Activated CD4-positive, alpha-beta T cell treated with anti-CD3 and anti-CD28 coated beads, Interleukin-2, amount 10 ng/mL, durations not matched to agents 24 days and 14 days (primary cell): ENCODE data around the gene TRIM8. TPM values are rescaled to one million over a fixed set of nuclear protein-coding genes. Genes with fewer than 3 reads are reported as not detected.

ENCODE experiments used
- DNase-seq: peaks from one replicate; pipeline ENCODE4 v3.0.0; 2022
- H3K27ac Mint-ChIP-seq: one replicate; pipeline ENCODE4 v1.8.0; 2022; ENCODE audit warnings: mild to moderate bottlenecking, mixed read lengths
- H3K27me3 Mint-ChIP-seq: one replicate; pipeline ENCODE4 v1.8.0; 2022; ENCODE audit warnings: mixed read lengths
- H3K36me3 Mint-ChIP-seq: one replicate; pipeline ENCODE4 v1.8.0; 2022; ENCODE audit warnings: low read depth, mild to moderate bottlenecking, mixed read lengths
- H3K4me1 Mint-ChIP-seq: one replicate; pipeline ENCODE4 v1.8.0; 2021; ENCODE audit warnings: mixed read lengths
- H3K4me3 Mint-ChIP-seq: one replicate; pipeline ENCODE4 v1.8.0; 2022; ENCODE audit warnings: mild to moderate bottlenecking, moderate library complexity, mixed read lengths
- H3K9me3 Mint-ChIP-seq: one replicate; pipeline ENCODE4 v1.8.0; 2021; ENCODE audit warnings: mixed read lengths
- intact Hi-C: fragments of 100-400 bp; cut with micrococcal nuclease; formaldehyde crosslinking; loops from one replicate; pipeline ENCODE4 v1.15.1; 2023
- total RNA-seq: library from RNA; stranded (reverse); gene quantifications from 2 replicates; pipeline ENCODE4 v1.2.3, GENCODE V29; 2022

TRIM8 gene
- total RNA-seq, 1 donor from 2014 or later: 85.5 TPM

GRCh38 chr10:102669206-102670064, 25.2 kb downstream of the TRIM8 start:
- H3K4me3 Mint-ChIP-seq: no peak overlapping the region
- intact Hi-C loops: loop anchor here (5.0 kb wide), 1 partner anchor 167 kb away; the partner anchor contains the start of genes ACTR1A and SUFU

DNA sequence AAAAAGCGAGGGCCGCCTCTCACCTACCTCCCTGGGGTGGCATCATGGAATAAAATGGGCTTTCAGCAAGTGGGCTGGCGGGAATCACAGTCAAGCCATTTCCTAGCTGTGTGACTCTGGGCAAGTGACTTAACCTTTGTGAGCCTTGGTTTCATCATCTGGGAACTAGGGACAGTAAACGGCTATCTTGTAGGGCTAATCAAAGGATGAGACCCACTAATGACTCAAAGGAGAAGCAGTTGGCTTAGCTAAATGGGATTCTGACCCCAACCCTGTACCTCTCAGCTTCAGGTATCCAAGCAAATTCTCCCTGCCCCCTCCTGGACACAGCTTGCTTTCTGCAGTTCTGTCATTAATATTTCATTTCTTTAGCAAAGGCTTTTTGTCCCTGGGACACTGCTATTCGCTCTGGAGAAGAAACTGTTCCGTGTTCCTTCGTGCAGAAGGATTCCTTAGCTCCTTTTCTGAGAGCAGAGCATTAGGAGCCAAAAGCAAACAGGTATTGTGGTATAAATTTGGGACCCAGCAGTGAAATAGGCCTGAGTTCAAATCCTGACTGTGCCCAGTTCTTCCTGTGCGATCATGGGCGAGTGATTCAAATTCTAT, 25.9 kb downstream of the TRIM8 start:
- intact Hi-C loops: loop anchor here (5.0 kb wide), 1 partner anchor 168 kb away; the partner anchor contains the start of genes ACTR1A and SUFU
- no peaks in the 10 kb centered on the region for H3K27me3 Mint-ChIP-seq
- no peaks in the 10 kb centered on the region for H3K9me3 Mint-ChIP-seq

More at GRCh38 chr10:102669206-102670064, 25.2 kb downstream of the TRIM8 start:
- Mint-ChIP-seq H3K36me3 (no peaks in the 10 kb centered on the region), H3K9me3 (no peaks in the 10 kb centered on the region), H3K4me1 (peaks cover 23% of the 10 kb centered on the region), H3K27ac (no peak overlapping the region), H3K27me3 (no peaks in the 10 kb centered on the region)
- DNase-seq: peak; percentile 77

DNA sequence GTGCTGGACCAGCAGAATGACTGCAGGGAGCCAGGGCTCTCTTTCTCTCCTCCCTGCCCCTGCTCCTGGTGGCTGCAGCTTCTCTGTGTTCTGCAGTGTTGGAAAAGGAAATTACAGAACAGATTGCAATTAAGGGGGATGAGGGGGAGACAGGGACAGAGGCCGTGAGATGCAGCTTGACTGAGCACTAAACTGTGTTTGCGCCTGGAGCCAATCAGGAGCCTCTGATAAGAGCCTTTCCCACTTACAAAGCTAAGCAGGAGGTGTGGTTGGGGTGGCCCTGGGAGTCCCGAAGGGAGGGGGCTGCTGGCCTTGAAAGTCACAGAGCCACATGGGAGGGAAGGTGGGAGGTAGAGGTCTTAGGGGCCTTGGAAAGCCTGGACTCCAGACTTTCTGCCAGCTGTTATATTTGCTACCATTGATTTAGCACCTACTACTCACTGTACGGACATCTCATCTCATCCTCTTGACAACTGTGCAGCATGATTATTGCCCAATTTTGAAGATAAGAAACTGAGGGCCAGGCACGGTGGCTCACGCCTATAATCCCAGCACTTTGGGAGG, 26.7 kb downstream of the TRIM8 start:
- no peaks in the 10 kb centered on the region for H3K9me3 Mint-ChIP-seq
- no peak overlapping the region for H3K4me3 Mint-ChIP-seq
- H3K36me3 Mint-ChIP-seq: no peaks in the 10 kb centered on the region
- no peaks in the 10 kb centered on the region for H3K27me3 Mint-ChIP-seq
- H3K27ac Mint-ChIP-seq: no peak overlapping the region
- H3K4me1 Mint-ChIP-seq: peaks cover 36% of the 10 kb centered on the region
- DNase-seq: no peak
- intact Hi-C loops: loop anchor here (5.0 kb wide), 1 partner anchor 169 kb away; the partner anchor contains the start of genes ACTR1A and SUFU

More for the DNA sequence above, 25.9 kb downstream of the TRIM8 start:
- Mint-ChIP-seq H3K4me3 (no peak overlapping the region), H3K27ac (no peak overlapping the region), H3K4me1 (peaks cover 31% of the 10 kb centered on the region), H3K36me3 (no peaks in the 10 kb centered on the region)
- DNase-seq: no peak

- H3K27me3 Mint-ChIP-seq: no peaks in the 10 kb centered on the region
- no peaks in the 10 kb centered on the region for H3K9me3 Mint-ChIP-seq
- H3K4me1 Mint-ChIP-seq: peaks cover 27% of the 10 kb centered on the region
- H3K36me3 Mint-ChIP-seq: no peaks in the 10 kb centered on the region
- H3K4me3 Mint-ChIP-seq: peak overlapping the region; percentile 76
- H3K27ac Mint-ChIP-seq: no peak overlapping the region
- DNase-seq: peak; percentile 56
- intact Hi-C loops: loop anchor here (5.0 kb wide), 1 partner anchor 171 kb away; the partner anchor contains the start of genes ACTR1A and SUFU
Measured at GRCh38 chr10:102673236-102673818, 29.0 kb downstream of the TRIM8 start.

GRCh38 chr10:102673819-102674511, 29.7 kb downstream of the TRIM8 start:
- Mint-ChIP-seq H3K4me1 (peaks cover 26% of the 10 kb centered on the region), H3K4me3 (peak overlapping the region; percentile 76), H3K27ac (peak overlapping the region; percentile 75), H3K9me3 (no peaks in the 10 kb centered on the region), H3K36me3 (no peaks in the 10 kb centered on the region), H3K27me3 (no peaks in the 10 kb centered on the region)
- intact Hi-C loops: loop anchor here (1.0 to 5.0 kb wide), 3 partner anchors 13 to 172 kb away; partner anchors contain the start of genes ACTR1A and SUFU
- peak; percentile 94 for DNase-seq

GRCh38 chr10:102674566-102674965, 30.3 kb downstream of the TRIM8 start:
- Mint-ChIP-seq H3K27me3 (no peaks in the 10 kb centered on the region), H3K36me3 (no peaks in the 10 kb centered on the region), H3K4me3 (peak overlapping the region; percentile 76), H3K4me1 (peaks cover 26% of the 10 kb centered on the region), H3K9me3 (no peaks in the 10 kb centered on the region), H3K27ac (no peak overlapping the region)
- DNase-seq: peak; percentile 75
- intact Hi-C loops: loop anchor here (1.0 to 5.0 kb wide), 3 partner anchors 13 to 172 kb away; partner anchors contain the start of genes ACTR1A and SUFU

- H3K27me3 Mint-ChIP-seq: no peaks in the 10 kb centered on the region
- H3K4me1 Mint-ChIP-seq: peaks cover 24% of the 10 kb centered on the region
- H3K4me3 Mint-ChIP-seq: peak overlapping the region; percentile 76
- H3K27ac Mint-ChIP-seq: no peak overlapping the region
- H3K9me3 Mint-ChIP-seq: no peaks in the 10 kb centered on the region
- no peaks in the 10 kb centered on the region for H3K36me3 Mint-ChIP-seq
- intact Hi-C loops: loop anchor here (2.0 to 5.0 kb wide), 2 partner anchors 28 to 37 kb away; partner anchors contain the start of genes ARL3 and SFXN2
- peak; percentile 64 for DNase-seq
Measured at GRCh38 chr10:102675011-102675665, 30.9 kb downstream of the TRIM8 start.

- Mint-ChIP-seq H3K4me3 (no peak overlapping the region), H3K36me3 (no peaks in the 10 kb centered on the region), H3K9me3 (no peaks in the 10 kb centered on the region), H3K27ac (peak overlapping the region; percentile 74), H3K4me1 (peaks cover 24% of the 10 kb centered on the region), H3K27me3 (no peaks in the 10 kb centered on the region)
- DNase-seq: no peak
- intact Hi-C loops: loop anchor here (2.0 to 5.0 kb wide), 2 partner anchors 29 to 36 kb away; partner anchors contain the start of genes ARL3 and SFXN2
Measured at GRCh38 chr10:102675666-102676533, 31.6 kb downstream of the TRIM8 start.

DNA sequence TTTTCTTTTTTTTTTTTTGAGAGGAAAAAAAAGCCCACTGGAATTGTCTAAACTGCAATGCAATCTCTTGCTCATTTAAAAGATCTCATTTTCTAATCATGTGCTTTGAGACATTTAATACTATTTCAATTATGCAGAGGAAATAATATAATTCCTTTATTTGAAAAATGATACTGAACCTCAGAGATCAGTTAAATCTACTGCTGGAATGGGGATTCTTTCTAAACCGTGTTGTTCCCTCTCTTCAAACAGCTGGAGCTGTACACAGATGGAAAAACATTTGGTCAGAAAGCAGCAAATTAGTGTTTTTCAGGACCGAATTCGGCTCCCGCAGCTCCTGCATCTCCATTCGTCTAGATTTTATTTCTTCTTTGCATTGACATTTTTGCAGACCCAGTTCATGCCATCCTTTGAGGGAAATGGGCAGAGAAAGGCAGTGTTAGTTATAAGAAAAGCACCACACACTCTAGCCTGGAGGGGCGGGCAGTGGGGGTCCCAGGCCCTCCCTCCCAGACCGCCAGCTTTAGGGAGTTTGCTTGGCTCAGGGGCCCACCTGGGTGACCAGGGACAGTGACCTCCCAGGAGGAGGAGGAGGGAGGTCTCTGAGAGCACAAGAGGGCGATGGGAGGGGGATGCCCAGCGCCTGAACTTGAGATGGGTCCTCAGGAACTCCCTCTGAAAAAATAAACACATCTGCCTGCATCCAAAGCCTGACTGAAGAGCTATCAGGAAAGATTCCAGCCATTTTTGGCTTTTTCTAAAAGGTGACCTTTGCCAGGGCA, 32.4 kb downstream of the TRIM8 start:
- no peaks in the 10 kb centered on the region for H3K9me3 Mint-ChIP-seq
- intact Hi-C loops: loop anchor here (5.0 kb wide), 1 partner anchor 36 kb away; the partner anchor contains the start of genes ARL3 and SFXN2
- no peak overlapping the region for H3K4me3 Mint-ChIP-seq
- peaks cover 29% of the 10 kb centered on the region for H3K4me1 Mint-ChIP-seq
- no peaks in the 10 kb centered on the region for H3K27me3 Mint-ChIP-seq
- DNase-seq: no peak
- H3K27ac Mint-ChIP-seq: no peak overlapping the region
- H3K36me3 Mint-ChIP-seq: peaks cover 2% of the 10 kb centered on the region

DNA sequence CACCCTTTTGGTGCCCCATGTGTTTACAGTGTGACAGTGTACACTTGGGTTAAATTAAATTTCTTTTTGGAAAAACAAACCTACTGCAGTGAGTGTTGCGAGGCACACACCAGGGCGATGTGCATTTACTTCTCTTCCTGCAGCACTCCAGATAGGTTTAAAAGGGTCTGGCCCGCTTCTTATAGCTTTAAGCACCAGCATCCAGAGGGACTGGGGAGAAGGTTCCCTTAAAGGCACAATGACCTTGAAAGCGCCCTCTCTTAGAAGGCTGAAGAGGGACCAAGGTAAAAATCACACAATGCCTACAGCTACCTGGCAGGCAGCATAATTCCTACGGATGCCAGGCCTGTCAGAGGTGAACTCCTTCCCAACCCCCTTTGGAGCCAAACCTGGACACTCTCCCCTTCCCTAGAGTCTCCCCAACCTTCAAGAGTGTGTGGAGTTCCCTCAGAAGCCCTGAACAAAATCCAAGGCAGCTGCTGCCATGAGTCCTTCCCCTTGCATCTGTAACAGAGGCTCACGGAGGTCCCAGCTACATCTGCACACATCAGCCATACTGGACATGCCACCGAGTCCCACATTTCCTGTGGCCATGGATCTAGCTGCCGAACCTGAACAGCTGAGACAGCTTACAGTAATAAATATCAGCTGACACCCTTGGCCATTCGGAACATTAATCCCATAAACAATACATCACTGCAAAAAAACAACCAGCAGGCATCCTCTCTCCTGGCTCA, 33.2 kb downstream of the TRIM8 start:
- Mint-ChIP-seq H3K4me3 (no peak overlapping the region), H3K36me3 (peaks cover 2% of the 10 kb centered on the region), H3K4me1 (peaks cover 36% of the 10 kb centered on the region), H3K27ac (no peak overlapping the region), H3K9me3 (no peaks in the 10 kb centered on the region), H3K27me3 (no peaks in the 10 kb centered on the region)
- no peak for DNase-seq
- intact Hi-C loops: loop anchor here (5.0 kb wide), 1 partner anchor 35 kb away; the partner anchor contains the start of genes ARL3 and SFXN2

- Mint-ChIP-seq H3K9me3 (no peaks in the 10 kb centered on the region), H3K27ac (no peak overlapping the region), H3K4me1 (peaks cover 34% of the 10 kb centered on the region), H3K36me3 (peaks cover 2% of the 10 kb centered on the region), H3K27me3 (no peaks in the 10 kb centered on the region), H3K4me3 (no peak overlapping the region)
- no peak for DNase-seq
- intact Hi-C loops: loop anchor here (5.0 kb wide), 1 partner anchor 34 kb away; the partner anchor contains the start of genes ARL3 and SFXN2
Measured at GRCh38 chr10:102678068-102678400, 33.8 kb downstream of the TRIM8 start.
